ENCODE results near the gene ATP9B. TPM values are rescaled to one million over a fixed set of nuclear protein-coding genes. Genes with fewer than 3 reads are reported as not detected.

Gene ATP9B
- total RNA-seq, 1 experiment from 2014 or later: 20.9 TPM

DNA sequence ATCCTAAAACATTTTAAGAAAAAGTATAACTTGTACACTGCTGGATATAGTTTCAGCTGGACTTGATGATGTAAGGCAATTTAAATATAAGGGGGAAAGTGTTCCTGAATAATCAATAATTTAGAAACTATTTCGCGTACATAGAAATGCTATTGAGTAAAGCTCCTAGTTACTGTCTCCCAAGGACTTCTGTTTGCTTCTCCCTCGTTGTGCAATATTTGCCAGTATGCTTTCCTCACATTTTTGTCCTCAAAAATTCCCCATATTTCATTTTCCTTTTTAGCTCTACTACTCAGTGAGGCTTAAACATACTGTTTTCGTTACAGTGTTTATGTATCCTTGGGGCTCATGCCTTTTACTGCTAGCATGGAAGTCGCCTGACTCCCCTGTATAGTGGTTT, 36.9 kb downstream of the ATP9B start:
- Histone ChIP-seq H3K56ac (ENCODE audit: insufficient read length, low read depth, low read length) (no peak overlapping the region), H4K91ac (ENCODE audit: insufficient read length, low read depth, low read length) (no peak overlapping the region), H3K27ac (ENCODE audit: insufficient read length, low read depth, low read length) (no peak overlapping the region), H3K9ac (ENCODE audit: extremely low read depth, insufficient read length, low read length) (no peak overlapping the region), H2BK20ac (ENCODE audit: low read depth, low read length, poor library complexity, severe bottlenecking) (no peak overlapping the region), H3K4ac (ENCODE audit: low read depth, low read length) (no peak overlapping the region), H2AFZ (ENCODE audit: low read length) (no peak overlapping the region), H2BK15ac (ENCODE audit: low read depth, low read length) (no peak overlapping the region), H4K20me1 (ENCODE audit: control insufficient read depth, insufficient read depth, insufficient read length) (no peaks in the 10 kb centered on the region), H3K27me3 (ENCODE audit: insufficient read depth, low read length) (no peaks in the 10 kb centered on the region), H3T11ph (ENCODE audit: low read length) (no peak overlapping the region), H3K14ac (ENCODE audit: insufficient read depth, low read length) (no peak overlapping the region), H3K9me3 (ENCODE audit: control insufficient read depth, low read depth, low read length) (no peaks in the 10 kb centered on the region), H2BK120ac (ENCODE audit: low read depth, low read length, poor library complexity, severe bottlenecking) (no peak overlapping the region), H2AK5ac (ENCODE audit: insufficient read length, low read length) (no peak overlapping the region), H3K23ac (ENCODE audit: insufficient read length, low read depth, low read length) (no peak overlapping the region), H2BK12ac (ENCODE audit: insufficient read length, low read depth, low read length) (no peak overlapping the region), H4K5ac (ENCODE audit: insufficient read length, low read depth, low read length) (no peak overlapping the region), H3K18ac (ENCODE audit: insufficient read length, low read depth, low read length) (no peak overlapping the region), H2BK5ac (ENCODE audit: insufficient read length, low read length) (no peak overlapping the region), H3K79me1 (ENCODE audit: insufficient read depth, low read depth, low read length, poor library complexity, severe bottlenecking) (peaks cover 4% of the 10 kb centered on the region), H3K23me2 (ENCODE audit: insufficient read length, low read depth, low read length, poor library complexity, severe bottlenecking) (no peaks in the 10 kb centered on the region), H3K4me1 (ENCODE audit: insufficient read depth, low read length) (no peaks in the 10 kb centered on the region), H3K79me2 (ENCODE audit: insufficient read depth, low read length) (no peaks in the 10 kb centered on the region; the same call in 1 of the 2 replicates), H4K8ac (replicated peaks; ENCODE audit: insufficient read length, low read depth, low read length) (no peak overlapping the region), H3K4me2 (ENCODE audit: insufficient read depth, insufficient read length, low read length) (no peak overlapping the region)
- H3K9me3 Mint-ChIP-seq: no peaks in the 10 kb centered on the region
- no CpG with 5 or more reads among the region's 5 CpGs for WGBS (ENCODE audit: extremely low coverage, insufficient read length, low lambda C conversion rate)
- no peak overlapping the region; a peak in 1 of 7 replicates for H3K27ac Mint-ChIP-seq
- TF ChIP-seq, protein P1, sequence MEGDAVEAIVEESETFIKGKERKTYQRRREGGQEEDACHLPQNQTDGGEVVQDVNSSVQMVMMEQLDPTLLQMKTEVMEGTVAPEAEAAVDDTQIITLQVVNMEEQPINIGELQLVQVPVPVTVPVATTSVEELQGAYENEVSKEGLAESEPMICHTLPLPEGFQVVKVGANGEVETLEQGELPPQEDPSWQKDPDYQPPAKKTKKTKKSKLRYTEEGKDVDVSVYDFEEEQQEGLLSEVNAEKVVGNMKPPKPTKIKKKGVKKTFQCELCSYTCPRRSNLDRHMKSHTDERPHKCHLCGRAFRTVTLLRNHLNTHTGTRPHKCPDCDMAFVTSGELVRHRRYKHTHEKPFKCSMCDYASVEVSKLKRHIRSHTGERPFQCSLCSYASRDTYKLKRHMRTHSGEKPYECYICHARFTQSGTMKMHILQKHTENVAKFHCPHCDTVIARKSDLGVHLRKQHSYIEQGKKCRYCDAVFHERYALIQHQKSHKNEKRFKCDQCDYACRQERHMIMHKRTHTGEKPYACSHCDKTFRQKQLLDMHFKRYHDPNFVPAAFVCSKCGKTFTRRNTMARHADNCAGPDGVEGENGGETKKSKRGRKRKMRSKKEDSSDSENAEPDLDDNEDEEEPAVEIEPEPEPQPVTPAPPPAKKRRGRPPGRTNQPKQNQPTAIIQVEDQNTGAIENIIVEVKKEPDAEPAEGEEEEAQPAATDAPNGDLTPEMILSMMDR (conservative IDR thresholded peaks at IDR 0.05): no peak
- H3K27me3 Mint-ChIP-seq (ENCODE audit: low read depth): no peaks in the 10 kb centered on the region
- DNase-seq: no peak
- H3K36me3 Mint-ChIP-seq (ENCODE audit: insufficient read depth in 1 of 3, low read depth in 3 of 3): peaks cover 0 to 7% (median 3%) of the 10 kb centered on the region in 3 experiments; a peak in 3 of 7 replicates
- peaks cover 8 to 9% of the 10 kb centered on the region in 2 experiments for H3K4me1 Mint-ChIP-seq
- H3K4me3 Mint-ChIP-seq: no peak overlapping the region
